ENCODE data around the gene PTPRCAP. TPM values are rescaled to one million over a fixed set of nuclear protein-coding genes. Genes with fewer than 3 reads are reported as not detected.

Gene PTPRCAP
- total and polyA plus RNA-seq, 4 donors: 8.8 to 19.0 (median 12.3) TPM

DNA sequence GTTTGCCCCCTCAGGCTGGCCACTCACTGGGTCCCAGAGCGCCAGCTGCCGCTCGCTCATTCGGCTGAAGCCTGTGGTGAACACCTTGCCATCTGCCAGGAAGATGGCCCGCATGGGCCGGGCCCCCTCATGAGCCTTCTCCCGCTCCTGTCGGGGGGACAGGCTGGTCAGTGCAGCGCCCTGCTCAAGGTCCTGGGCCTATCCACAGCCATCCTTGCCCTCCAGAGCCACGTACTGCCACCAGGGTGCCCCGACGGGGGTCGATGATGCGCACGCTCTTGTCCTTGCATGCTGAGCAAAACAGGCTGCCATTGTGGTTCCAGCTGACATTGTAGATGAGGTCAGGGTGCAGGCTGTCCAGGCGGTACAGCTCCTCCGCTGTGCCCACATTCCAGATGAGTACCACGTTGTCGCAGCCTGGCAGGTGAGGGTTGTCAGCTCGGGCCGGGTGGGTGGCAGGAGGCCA, 3.6 kb upstream of the PTPRCAP start:
- Histone ChIP-seq H3K36me3 (ENCODE audit: control insufficient read depth in 4 of 4, insufficient read depth in 4 of 4, low read length in 4 of 4) (peaks cover 0 to 42% (median 3%) of the 10 kb centered on the region in 4 donors), H3K4me3 (no peak overlapping the region), H3K4me1 (ENCODE audit: control insufficient read depth in 5 of 5, insufficient read depth in 5 of 5, low read length in 5 of 5) (peaks cover 0 to 7% (median 3%) of the 10 kb centered on the region in 5 donors), H3K27me3 (ENCODE audit: control insufficient read depth in 3 of 3, insufficient read depth in 3 of 3, low read length in 2 of 3) (no peaks in the 10 kb centered on the region), H3K9ac (ENCODE audit: insufficient read depth in 1 of 2, low read length in 2 of 2) (no peak overlapping the region), H3K27ac (ENCODE audit: low read depth in 1 of 2, low read length in 1 of 2) (no peak overlapping the region), H3K9me3 (ENCODE audit: control insufficient read depth in 4 of 4, insufficient read depth in 3 of 4, low read length in 3 of 4) (no peaks in the 10 kb centered on the region)
- DNase-seq: no peak
- WGBS, 2 donors: 91 to 92% methylated on average over 21 of the region's 21 CpGs
- TF ChIP-seq, protein P1, sequence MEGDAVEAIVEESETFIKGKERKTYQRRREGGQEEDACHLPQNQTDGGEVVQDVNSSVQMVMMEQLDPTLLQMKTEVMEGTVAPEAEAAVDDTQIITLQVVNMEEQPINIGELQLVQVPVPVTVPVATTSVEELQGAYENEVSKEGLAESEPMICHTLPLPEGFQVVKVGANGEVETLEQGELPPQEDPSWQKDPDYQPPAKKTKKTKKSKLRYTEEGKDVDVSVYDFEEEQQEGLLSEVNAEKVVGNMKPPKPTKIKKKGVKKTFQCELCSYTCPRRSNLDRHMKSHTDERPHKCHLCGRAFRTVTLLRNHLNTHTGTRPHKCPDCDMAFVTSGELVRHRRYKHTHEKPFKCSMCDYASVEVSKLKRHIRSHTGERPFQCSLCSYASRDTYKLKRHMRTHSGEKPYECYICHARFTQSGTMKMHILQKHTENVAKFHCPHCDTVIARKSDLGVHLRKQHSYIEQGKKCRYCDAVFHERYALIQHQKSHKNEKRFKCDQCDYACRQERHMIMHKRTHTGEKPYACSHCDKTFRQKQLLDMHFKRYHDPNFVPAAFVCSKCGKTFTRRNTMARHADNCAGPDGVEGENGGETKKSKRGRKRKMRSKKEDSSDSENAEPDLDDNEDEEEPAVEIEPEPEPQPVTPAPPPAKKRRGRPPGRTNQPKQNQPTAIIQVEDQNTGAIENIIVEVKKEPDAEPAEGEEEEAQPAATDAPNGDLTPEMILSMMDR (IDR thresholded peaks at IDR 0.05; ENCODE audit: control extremely low read depth, extremely low read depth): no peak
- ATAC-seq (ENCODE audit: insufficient read depth, low FRiP score): no peak

DNA sequence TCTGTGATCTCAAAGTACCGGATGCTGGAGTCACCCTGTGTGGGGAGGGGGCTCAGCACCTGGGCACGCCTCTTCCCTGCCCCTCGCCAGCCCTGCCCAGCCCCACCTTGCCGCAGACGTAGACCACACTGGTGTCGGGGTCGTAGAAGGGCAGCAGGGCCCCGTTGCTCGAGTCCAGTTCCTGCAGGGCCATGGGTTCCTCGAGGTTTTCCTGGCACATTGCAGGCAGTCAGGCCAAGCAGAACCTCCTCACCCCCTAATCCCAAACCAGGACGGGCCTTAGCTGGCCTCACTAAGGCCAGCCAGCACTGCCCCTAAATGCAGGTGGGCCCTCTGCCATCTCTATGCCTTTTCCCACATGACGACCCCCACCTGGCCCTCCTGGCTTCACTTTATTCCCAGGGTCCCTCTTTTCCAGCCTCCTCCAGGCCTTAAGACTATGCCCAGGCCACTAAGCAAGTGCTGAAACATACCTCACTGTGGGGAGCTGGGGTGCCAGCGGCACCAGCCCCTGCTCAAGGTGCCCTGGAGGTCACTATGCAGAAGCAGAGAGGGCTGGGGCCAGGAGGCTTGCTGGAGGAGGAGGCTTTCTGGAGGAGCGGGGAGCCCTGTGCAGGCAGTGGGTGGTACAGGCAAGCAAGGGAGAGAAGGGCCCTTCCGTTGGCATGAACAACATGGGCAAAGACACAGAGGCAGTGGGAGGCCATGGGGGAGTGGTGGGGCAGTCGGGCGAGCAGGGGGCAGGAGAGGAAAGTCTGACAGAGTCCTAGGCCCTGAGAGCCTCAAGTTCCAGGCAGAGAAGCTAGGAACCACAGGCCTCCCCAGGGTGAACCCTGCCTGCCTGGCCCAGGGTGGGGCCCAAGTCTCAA, 3.0 kb upstream of the PTPRCAP start:
- TF ChIP-seq, protein P1 (IDR thresholded peaks at IDR 0.05; ENCODE audit: control extremely low read depth, extremely low read depth): no peak
- Histone ChIP-seq H3K4me3 (no peak overlapping the region), H3K4me1 (ENCODE audit: control insufficient read depth in 5 of 5, insufficient read depth in 5 of 5, low read length in 5 of 5) (peaks cover 0 to 7% (median 3%) of the 10 kb centered on the region in 5 donors), H3K27ac (ENCODE audit: low read depth in 1 of 2, low read length in 1 of 2) (peak overlapping the region; percentile 17 to 27), H3K9ac (ENCODE audit: insufficient read depth in 1 of 2, low read length in 2 of 2) (no peak overlapping the region), H3K27me3 (ENCODE audit: control insufficient read depth in 3 of 3, insufficient read depth in 3 of 3, low read length in 2 of 3) (no peaks in the 10 kb centered on the region), H3K9me3 (ENCODE audit: control insufficient read depth in 4 of 4, insufficient read depth in 3 of 4, low read length in 3 of 4) (no peaks in the 10 kb centered on the region), H3K36me3 (ENCODE audit: control insufficient read depth in 4 of 4, insufficient read depth in 4 of 4, low read length in 4 of 4) (peaks cover 0 to 48% (median 3%) of the 10 kb centered on the region in 4 donors)
- ATAC-seq (ENCODE audit: insufficient read depth, low FRiP score) (no peak), DNase-seq (no peak)
- 68 to 70% methylated on average over 15 to 17 of the region's 17 CpGs for WGBS, 2 donors

DNA sequence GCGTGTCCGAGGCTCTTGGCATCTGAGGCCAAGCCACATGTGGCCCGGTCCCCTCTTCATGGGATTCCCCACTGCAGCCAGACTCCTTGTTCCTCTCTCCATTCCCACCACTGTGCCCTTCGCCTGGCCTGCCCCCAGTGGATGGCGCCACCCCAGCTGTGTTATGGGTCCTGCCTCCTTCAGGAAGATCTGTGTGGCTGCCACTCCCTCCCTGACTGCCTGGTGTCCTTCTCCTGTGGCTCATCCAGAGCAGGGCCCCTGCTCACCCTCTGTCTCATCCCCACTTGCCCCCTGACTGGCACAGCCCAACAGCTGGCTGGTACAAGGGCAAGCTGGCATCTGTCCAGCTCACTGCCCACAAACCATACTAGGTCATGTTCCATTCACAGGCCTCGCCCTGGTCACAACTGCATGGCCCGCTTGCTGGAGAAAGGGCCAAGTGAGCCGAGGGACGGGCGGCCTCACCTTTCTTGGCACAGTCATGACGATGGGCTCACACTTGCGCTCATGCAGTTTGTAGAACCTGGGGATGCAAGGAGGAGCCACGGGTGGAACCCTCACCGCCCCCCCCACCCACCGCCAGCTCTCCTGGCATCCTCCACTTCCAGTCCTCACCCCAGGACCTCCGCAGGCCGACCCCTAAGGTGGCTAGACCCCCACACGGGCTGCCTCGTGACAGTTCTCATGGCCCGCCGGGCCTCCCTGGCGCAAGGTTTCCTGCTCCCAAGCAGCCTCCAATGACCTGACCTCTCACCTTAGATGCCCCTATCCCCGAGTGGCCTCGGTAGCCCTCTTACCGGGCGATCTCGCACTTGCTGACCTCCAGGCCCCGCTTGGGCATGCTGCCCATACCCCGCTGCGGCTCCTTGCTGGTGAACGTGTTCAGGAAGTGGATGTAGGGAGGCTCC, 2.1 kb upstream of the PTPRCAP start:
- Histone ChIP-seq H3K4me3 (no peak overlapping the region), H3K27ac (ENCODE audit: low read depth in 1 of 2, low read length in 1 of 2) (peak overlapping the region; percentile 15 to 17), H3K4me1 (ENCODE audit: control insufficient read depth in 5 of 5, insufficient read depth in 5 of 5, low read length in 5 of 5) (peaks cover 0 to 7% (median 3%) of the 10 kb centered on the region in 5 donors), H3K9me3 (ENCODE audit: control insufficient read depth in 4 of 4, insufficient read depth in 3 of 4, low read length in 3 of 4) (no peaks in the 10 kb centered on the region), H3K9ac (ENCODE audit: insufficient read depth in 1 of 2, low read length in 2 of 2) (no peak overlapping the region), H3K36me3 (ENCODE audit: control insufficient read depth in 4 of 4, insufficient read depth in 4 of 4, low read length in 4 of 4) (peaks cover 0 to 57% (median 5%) of the 10 kb centered on the region in 4 donors), H3K27me3 (ENCODE audit: control insufficient read depth in 3 of 3, insufficient read depth in 3 of 3, low read length in 2 of 3) (no peaks in the 10 kb centered on the region)
- TF ChIP-seq, protein P1 (IDR thresholded peaks at IDR 0.05; ENCODE audit: control extremely low read depth, extremely low read depth): no peak
- WGBS, 2 donors: 61 to 66% methylated on average over 31 of the region's 31 CpGs
- ATAC-seq (ENCODE audit: insufficient read depth, low FRiP score): no peak
- no peak for DNase-seq
